ENCODE measurements around the gene PGM5.

The PGM5 gene

GRCh38 chr9:68577774-68578591 lies 221.6 kb downstream of the PGM5 start:
- no peak for DNase-seq (ENCODE audit: low read depth in 2 of 2, low spot score in 1 of 2)

Measured in stimulated activated CD8-positive, alpha-beta memory T cell treated with anti-CD3 and anti-CD28 coated beads, Interleukin-4, amount 100 ng/mL, for 1 hour (primary cell).